Keratinocyte (primary cell): ENCODE measurements around the gene PRKN. TPM values are rescaled to one million over a fixed set of nuclear protein-coding genes. Genes with fewer than 3 reads are reported as not detected.

Experiments used
- DNase-seq: peaks from one replicate; pipeline ENCODE4 v3.0.0-alpha.2; 2011; ENCODE audit warnings: low read depth, missing footprints, low spot score
- FAIRE-seq: peaks from 2 replicates; lab custom pipeline; 2011; peaks lifted over from hg19 to GRCh38; lab: Jason Lieb, UNC
- H2AFZ ChIP-seq: 2 replicates; pipeline ENCODE4 v1.6.0; 2012; ENCODE audit warnings: low read length, control low read depth, inconsistent platforms; ENCODE audit not compliant: control insufficient read depth
- H3K27ac ChIP-seq: 2 replicates; pipeline ENCODE4 v1.5.1; 2011; ENCODE audit warnings: low read length; ENCODE audit not compliant: control insufficient read depth, insufficient read depth
- H3K27me3 ChIP-seq: 3 replicates; pipeline ENCODE4 v1.6.0; 2011; ENCODE audit warnings: low read length; ENCODE audit not compliant: control insufficient read depth, insufficient read depth; ENCODE audit errors: extremely low read depth
- H3K36me3 ChIP-seq, 2 experiments: 2 replicates in 1 of 2; 3 replicates in 1 of 2; pipeline ENCODE4 v1.5.1; 2011; ENCODE audit warnings: low read length in 2 of 2, mild to moderate bottlenecking in 1 of 2; ENCODE audit not compliant: control insufficient read depth in 2 of 2, insufficient read depth in 2 of 2; ENCODE audit errors: extremely low read depth in 1 of 2
- H3K4me1 ChIP-seq: 3 replicates; pipeline ENCODE4 v1.5.1; 2011; ENCODE audit warnings: low read length; ENCODE audit not compliant: control insufficient read depth, insufficient read depth; ENCODE audit errors: extremely low read depth
- H3K4me2 ChIP-seq: 3 replicates; pipeline ENCODE4 v1.6.0; 2011; ENCODE audit warnings: low read depth, low read length; ENCODE audit not compliant: control insufficient read depth, insufficient read depth; ENCODE audit errors: extremely low read depth
- H3K4me3 ChIP-seq, 3 experiments: fragments of 200-600 bp in 1 of 3; sonication (generic) in 1 of 3; 2 replicates in 2 of 3; 3 replicates in 1 of 3; pipeline ENCODE4 v1.5.1; 2011 to 2016; ENCODE audit warnings: low read length in 3 of 3, mild to moderate bottlenecking in 3 of 3, control low read depth in 2 of 3, inconsistent platforms in 1 of 3, low read depth in 1 of 3, mixed read lengths in 1 of 3, mixed run types in 1 of 3, moderate library complexity in 1 of 3; ENCODE audit not compliant: control insufficient read depth in 2 of 3, insufficient read depth in 2 of 3; ENCODE audit errors: extremely low read depth in 1 of 3
- H3K79me2 ChIP-seq: 2 replicates; pipeline ENCODE4 v1.6.0; 2012; ENCODE audit warnings: low read length; ENCODE audit not compliant: control insufficient read depth, insufficient read depth
- H3K9ac ChIP-seq: 3 replicates; pipeline ENCODE4 v1.6.0; 2011; ENCODE audit warnings: low read length; ENCODE audit not compliant: control insufficient read depth, insufficient read depth; ENCODE audit errors: extremely low read depth
- H3K9me1 ChIP-seq: 3 replicates; pipeline ENCODE4 v1.6.0; 2011; ENCODE audit warnings: low read length; ENCODE audit not compliant: control insufficient read depth, insufficient read depth; ENCODE audit errors: extremely low read depth
- H3K9me3 ChIP-seq: 2 replicates; pipeline ENCODE4 v1.5.1; 2012; ENCODE audit warnings: low read depth, low read length; ENCODE audit not compliant: control insufficient read depth
- H4K20me1 ChIP-seq: 3 replicates; pipeline ENCODE4 v1.6.0; 2011; ENCODE audit warnings: low read length; ENCODE audit not compliant: control insufficient read depth, insufficient read depth; ENCODE audit errors: extremely low read depth
- EZH2 ChIP-seq: IDR thresholded peaks from one replicate; pipeline ENCODE4 v1.6.1; 2012; ENCODE audit warnings: inconsistent platforms, mild to moderate bottlenecking, low read length, moderate library complexity
- dilution Hi-C: fragments of 300-500 bp; cut with MboI; formaldehyde crosslinking; loops from one replicate; pipeline ENCODE4 v1.7.0; 2020; ENCODE audit warnings: low sequenced_read_pairs; ENCODE audit not compliant: extremely low pct_ligation_motif_present
- polyA plus RNA-seq, 5 experiments: library from polyadenylated mRNA; depleted of rRNA in 3 of 5; stranded (reverse) in 3 of 5; stranded (forward) in 1 of 5; unstranded in 1 of 5; fragments of >200 nt; gene quantifications; 1 replicate in 1 of 5; 2 replicates in 3 of 5; 3 replicates in 1 of 5; pipeline versions ENCODE4 v1.2.1 to v1.2.3, GENCODE V29; 2011 to 2012; ENCODE audit warnings: missing spikeins in 2 of 5, low read depth in 1 of 5, low replicate concordance in 1 of 5
- TF ChIP-seq, protein P1 (sequence below), 3 experiments: IDR thresholded peaks in 1 of 3; conservative IDR thresholded peaks in 1 of 3; optimal IDR thresholded peaks in 1 of 3; 2 replicates in 2 of 3; 3 replicates in 1 of 3; pipeline versions ENCODE3 to v1.5.1; 2011; ENCODE audit warnings: low read length in 3 of 3, mild to moderate bottlenecking in 3 of 3, moderate library complexity in 2 of 3, control low read depth in 1 of 3, inconsistent platforms in 1 of 3; ENCODE audit not compliant: insufficient read depth in 2 of 3; ENCODE audit errors: extremely low read depth in 1 of 3

The PRKN gene
- polyA plus RNA-seq, 1 donor (not counting 4 experiments of a cell fraction or from before 2014, with no cell fraction given) = 0.67 TPM

DNA sequence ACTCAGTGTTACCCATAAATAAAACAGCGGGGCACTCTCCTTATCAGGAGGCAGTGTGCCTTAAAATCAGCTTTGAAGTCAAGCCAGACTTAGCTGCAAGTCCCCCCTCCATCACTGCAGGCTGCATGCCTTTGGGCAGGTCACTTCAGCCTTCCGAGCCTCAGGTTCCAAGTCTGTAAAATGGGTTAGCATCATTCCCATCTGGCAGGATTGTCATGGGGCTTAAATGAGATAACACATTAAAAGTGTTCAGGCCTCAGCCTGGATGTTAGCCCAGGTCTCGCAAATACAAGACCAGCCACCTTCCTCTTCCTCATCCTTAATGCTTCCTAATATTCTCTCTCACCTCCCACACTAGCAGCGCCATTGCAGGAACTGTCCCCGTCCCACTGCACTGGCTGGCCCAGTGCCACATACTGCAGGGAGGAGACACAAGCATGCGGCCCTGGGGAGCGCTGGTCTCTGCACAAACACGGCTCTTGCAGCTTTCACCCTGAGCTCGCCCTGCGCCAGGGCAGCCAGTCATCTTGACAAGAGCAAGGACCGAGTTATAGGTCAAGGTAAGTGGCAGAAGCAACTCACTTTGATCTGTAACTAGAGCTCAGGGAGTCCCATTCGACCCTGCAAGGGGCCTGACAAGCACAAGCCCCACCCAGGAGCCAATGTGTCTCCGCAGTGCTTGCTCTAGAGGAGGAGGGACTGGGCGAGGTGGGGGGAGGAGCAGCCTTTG, 889.1 kb downstream of the PRKN start:
- no peaks in the 10 kb centered on the region for H4K20me1 ChIP-seq
- H3K9ac ChIP-seq = no peak overlapping the region
- FAIRE-seq (no peak), DNase-seq (no peak)
- H3K9me1 ChIP-seq = no peaks in the 10 kb centered on the region
- no peak for TF ChIP-seq EZH2
- TF ChIP-seq, protein P1, sequence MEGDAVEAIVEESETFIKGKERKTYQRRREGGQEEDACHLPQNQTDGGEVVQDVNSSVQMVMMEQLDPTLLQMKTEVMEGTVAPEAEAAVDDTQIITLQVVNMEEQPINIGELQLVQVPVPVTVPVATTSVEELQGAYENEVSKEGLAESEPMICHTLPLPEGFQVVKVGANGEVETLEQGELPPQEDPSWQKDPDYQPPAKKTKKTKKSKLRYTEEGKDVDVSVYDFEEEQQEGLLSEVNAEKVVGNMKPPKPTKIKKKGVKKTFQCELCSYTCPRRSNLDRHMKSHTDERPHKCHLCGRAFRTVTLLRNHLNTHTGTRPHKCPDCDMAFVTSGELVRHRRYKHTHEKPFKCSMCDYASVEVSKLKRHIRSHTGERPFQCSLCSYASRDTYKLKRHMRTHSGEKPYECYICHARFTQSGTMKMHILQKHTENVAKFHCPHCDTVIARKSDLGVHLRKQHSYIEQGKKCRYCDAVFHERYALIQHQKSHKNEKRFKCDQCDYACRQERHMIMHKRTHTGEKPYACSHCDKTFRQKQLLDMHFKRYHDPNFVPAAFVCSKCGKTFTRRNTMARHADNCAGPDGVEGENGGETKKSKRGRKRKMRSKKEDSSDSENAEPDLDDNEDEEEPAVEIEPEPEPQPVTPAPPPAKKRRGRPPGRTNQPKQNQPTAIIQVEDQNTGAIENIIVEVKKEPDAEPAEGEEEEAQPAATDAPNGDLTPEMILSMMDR (optimal IDR thresholded peaks at IDR 0.05 in 1 of 3, IDR thresholded peaks at IDR 0.05 in 1 of 3, conservative IDR thresholded peaks at IDR 0.05 in 1 of 3; ENCODE audit: extremely low read depth in 1 of 3, insufficient read depth in 2 of 3, low read length in 3 of 3) = no peak
- H3K79me2 ChIP-seq = no peaks in the 10 kb centered on the region
- H3K4me1 ChIP-seq = no peaks in the 10 kb centered on the region
- H3K4me3 ChIP-seq = no peak overlapping the region
- no peak overlapping the region for H3K27ac ChIP-seq
- H2AFZ ChIP-seq = no peak overlapping the region
- no peaks in the 10 kb centered on the region for H3K36me3 ChIP-seq
- no peaks in the 10 kb centered on the region for H3K27me3 ChIP-seq
- H3K9me3 ChIP-seq = no peaks in the 10 kb centered on the region
- no peak overlapping the region for H3K4me2 ChIP-seq
- dilution Hi-C loops = no loop called here

DNA sequence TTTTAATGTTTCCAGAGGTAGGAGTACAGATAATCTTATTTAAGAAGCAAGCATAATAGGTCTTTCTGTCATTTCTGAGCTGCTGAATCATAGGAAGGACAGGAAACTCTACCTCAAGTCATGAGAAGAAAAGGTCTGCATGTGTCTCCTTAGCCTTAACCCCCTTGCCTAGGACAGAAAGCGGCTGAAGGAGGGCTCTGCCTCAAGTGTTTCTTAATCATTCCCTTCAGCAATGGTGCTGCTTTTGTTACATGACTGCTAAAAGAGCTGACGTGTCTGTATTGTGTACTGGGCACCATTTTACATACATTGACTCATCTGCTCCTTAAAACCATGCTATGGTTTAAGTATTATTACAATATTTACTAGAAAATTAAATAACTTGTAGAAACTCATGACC, 889.7 kb downstream of the PRKN start:
- TF ChIP-seq, protein P1 (optimal IDR thresholded peaks at IDR 0.05 in 1 of 3, IDR thresholded peaks at IDR 0.05 in 1 of 3, conservative IDR thresholded peaks at IDR 0.05 in 1 of 3; ENCODE audit: extremely low read depth in 1 of 3, insufficient read depth in 2 of 3, low read length in 3 of 3) = no peak
- no peak for TF ChIP-seq EZH2
- no peaks in the 10 kb centered on the region for H3K36me3 ChIP-seq
- H2AFZ ChIP-seq = no peak overlapping the region
- H3K9ac ChIP-seq = no peak overlapping the region
- no peaks in the 10 kb centered on the region for H3K27me3 ChIP-seq
- no peaks in the 10 kb centered on the region for H3K79me2 ChIP-seq
- dilution Hi-C loops = no loop called here
- no peaks in the 10 kb centered on the region for H3K9me3 ChIP-seq
- FAIRE-seq = no peak
- no peaks in the 10 kb centered on the region for H3K4me1 ChIP-seq
- no peak overlapping the region for H3K4me2 ChIP-seq
- no peak overlapping the region for H3K4me3 ChIP-seq
- no peak overlapping the region for H3K27ac ChIP-seq
- no peaks in the 10 kb centered on the region for H4K20me1 ChIP-seq
- H3K9me1 ChIP-seq = no peaks in the 10 kb centered on the region
- DNase-seq = no peak
